K562 (cell line): ENCODE measurements around the gene USP24.

Experiments
- CEBPB ChIP-seq: fragments of 450-650 bp; IDR thresholded peaks from 2 replicates; pipeline ENCODE4 v1.6.1; 2016; ENCODE audit warnings: missing genetic modification characterization, missing compliant biosample characterization
- ETV6 ChIP-seq, 3 experiments: fragments of 150-350 bp in 1 of 3; sonication (generic) in 1 of 3; formaldehyde crosslinking in 1 of 3; IDR thresholded peaks; 2 replicates each; pipeline versions ENCODE4 v1.6.1 to v1.8.0; 2014 to 2022; ENCODE audit warnings: borderline replicate concordance in 2 of 3, low read depth in 2 of 3, antibody characterized with exemption in 1 of 3, low read length in 1 of 3, mild to moderate bottlenecking in 1 of 3, missing genetic modification reagents in 1 of 3
- HCFC1 ChIP-seq: IDR thresholded peaks from 2 replicates; pipeline ENCODE4 v1.6.1; 2012; ENCODE audit warnings: low read depth, low read length, improper control_type of control experiment
- POLR2AphosphoS5 ChIP-seq: IDR thresholded peaks from 2 replicates; pipeline ENCODE4 v1.6.1; 2011; ENCODE audit warnings: mild to moderate bottlenecking, low read depth, low read length, moderate library complexity; ENCODE audit not compliant: control insufficient read depth, insufficient read depth
- ZZZ3 ChIP-seq: fragments of 450-650 bp; IDR thresholded peaks from 2 replicates; pipeline ENCODE4 v1.6.1; 2016; ENCODE audit warnings: antibody characterized with exemption, mild to moderate bottlenecking, moderate library complexity
- TF ChIP-seq, protein P1 (sequence below), 3 experiments: IDR thresholded peaks in 2 of 3; conservative IDR thresholded peaks in 1 of 3; 2 replicates each; pipeline ENCODE4 v1.5.1; 2011 to 2012; ENCODE audit warnings: low read length in 3 of 3, mild to moderate bottlenecking in 3 of 3, control low read depth in 2 of 3, improper control_type of control experiment in 1 of 3, inconsistent platforms in 1 of 3, low read depth in 1 of 3, mixed read lengths in 1 of 3, moderate library complexity in 1 of 3; ENCODE audit not compliant: insufficient read depth in 2 of 3
- TF ChIP-seq, protein P2 (sequence below): sonication (generic); formaldehyde crosslinking; IDR thresholded peaks from 2 replicates; pipeline ENCODE4 v1.8.0; 2022; ENCODE audit warnings: mild to moderate bottlenecking, missing genetic modification reagents
- TF ChIP-seq, protein P3 (sequence below), 2 experiments: fragments of 450-650 bp in 1 of 2; IDR thresholded peaks; 2 replicates each; pipeline ENCODE4 v1.6.1; 2011 to 2017; ENCODE audit warnings: low read depth in 2 of 2, antibody characterized with exemption in 1 of 2, borderline replicate concordance in 1 of 2, low read length in 1 of 2, mild to moderate bottlenecking in 1 of 2, mixed read lengths in 1 of 2; ENCODE audit not compliant: control insufficient read depth in 1 of 2
- TF ChIP-seq, protein P4 (sequence below): fragments of 450-650 bp; formaldehyde crosslinking; IDR thresholded peaks from 2 replicates; pipeline ENCODE4 v1.4.0; 2022; ENCODE audit warnings: missing genetic modification characterization

DNA sequence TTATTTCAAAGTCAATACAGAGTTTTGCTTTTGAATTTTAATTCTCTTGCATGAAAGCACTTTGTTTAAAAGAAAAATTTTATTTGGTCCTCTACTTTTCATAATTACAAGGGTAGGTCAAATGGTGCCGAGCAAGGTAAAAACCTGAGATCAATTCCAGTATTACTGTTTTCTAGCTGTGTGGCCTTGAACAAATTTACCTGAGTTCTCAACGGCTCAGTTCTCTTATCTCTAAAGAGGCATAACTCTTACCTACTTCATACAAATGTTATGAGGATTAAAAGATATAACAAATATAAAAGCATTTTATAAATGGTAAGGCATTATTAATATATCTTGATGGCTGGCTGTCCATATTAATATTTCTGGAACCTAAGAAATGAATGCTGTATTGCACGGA lies 42.5 kb downstream of the USP24 start:
- TF ChIP-seq HCFC1, result no peak
- TF ChIP-seq, protein P1, sequence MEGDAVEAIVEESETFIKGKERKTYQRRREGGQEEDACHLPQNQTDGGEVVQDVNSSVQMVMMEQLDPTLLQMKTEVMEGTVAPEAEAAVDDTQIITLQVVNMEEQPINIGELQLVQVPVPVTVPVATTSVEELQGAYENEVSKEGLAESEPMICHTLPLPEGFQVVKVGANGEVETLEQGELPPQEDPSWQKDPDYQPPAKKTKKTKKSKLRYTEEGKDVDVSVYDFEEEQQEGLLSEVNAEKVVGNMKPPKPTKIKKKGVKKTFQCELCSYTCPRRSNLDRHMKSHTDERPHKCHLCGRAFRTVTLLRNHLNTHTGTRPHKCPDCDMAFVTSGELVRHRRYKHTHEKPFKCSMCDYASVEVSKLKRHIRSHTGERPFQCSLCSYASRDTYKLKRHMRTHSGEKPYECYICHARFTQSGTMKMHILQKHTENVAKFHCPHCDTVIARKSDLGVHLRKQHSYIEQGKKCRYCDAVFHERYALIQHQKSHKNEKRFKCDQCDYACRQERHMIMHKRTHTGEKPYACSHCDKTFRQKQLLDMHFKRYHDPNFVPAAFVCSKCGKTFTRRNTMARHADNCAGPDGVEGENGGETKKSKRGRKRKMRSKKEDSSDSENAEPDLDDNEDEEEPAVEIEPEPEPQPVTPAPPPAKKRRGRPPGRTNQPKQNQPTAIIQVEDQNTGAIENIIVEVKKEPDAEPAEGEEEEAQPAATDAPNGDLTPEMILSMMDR (IDR thresholded peaks at IDR 0.05 in 2 of 3, conservative IDR thresholded peaks at IDR 0.05 in 1 of 3; ENCODE audit: insufficient read depth in 2 of 3, low read depth in 1 of 3, low read length in 3 of 3), result no peak
- no peak for TF ChIP-seq POLR2AphosphoS5
- TF ChIP-seq CEBPB (tag), result no peak
- TF ChIP-seq, protein P2, sequence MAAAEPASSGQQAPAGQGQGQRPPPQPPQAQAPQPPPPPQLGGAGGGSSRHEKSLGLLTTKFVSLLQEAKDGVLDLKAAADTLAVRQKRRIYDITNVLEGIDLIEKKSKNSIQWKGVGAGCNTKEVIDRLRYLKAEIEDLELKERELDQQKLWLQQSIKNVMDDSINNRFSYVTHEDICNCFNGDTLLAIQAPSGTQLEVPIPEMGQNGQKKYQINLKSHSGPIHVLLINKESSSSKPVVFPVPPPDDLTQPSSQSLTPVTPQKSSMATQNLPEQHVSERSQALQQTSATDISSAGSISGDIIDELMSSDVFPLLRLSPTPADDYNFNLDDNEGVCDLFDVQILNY, result no peak
- no peak for TF ChIP-seq ETV6 (IDR thresholded peaks at IDR 0.05; ENCODE audit: borderline replicate concordance in 1 of 2, low read depth in 2 of 2, low read length in 1 of 2)
- TF ChIP-seq ETV6 (CRISPR knock-in tag; IDR thresholded peaks at IDR 0.05; ENCODE audit: borderline replicate concordance), result no peak
- TF ChIP-seq, protein P3, sequence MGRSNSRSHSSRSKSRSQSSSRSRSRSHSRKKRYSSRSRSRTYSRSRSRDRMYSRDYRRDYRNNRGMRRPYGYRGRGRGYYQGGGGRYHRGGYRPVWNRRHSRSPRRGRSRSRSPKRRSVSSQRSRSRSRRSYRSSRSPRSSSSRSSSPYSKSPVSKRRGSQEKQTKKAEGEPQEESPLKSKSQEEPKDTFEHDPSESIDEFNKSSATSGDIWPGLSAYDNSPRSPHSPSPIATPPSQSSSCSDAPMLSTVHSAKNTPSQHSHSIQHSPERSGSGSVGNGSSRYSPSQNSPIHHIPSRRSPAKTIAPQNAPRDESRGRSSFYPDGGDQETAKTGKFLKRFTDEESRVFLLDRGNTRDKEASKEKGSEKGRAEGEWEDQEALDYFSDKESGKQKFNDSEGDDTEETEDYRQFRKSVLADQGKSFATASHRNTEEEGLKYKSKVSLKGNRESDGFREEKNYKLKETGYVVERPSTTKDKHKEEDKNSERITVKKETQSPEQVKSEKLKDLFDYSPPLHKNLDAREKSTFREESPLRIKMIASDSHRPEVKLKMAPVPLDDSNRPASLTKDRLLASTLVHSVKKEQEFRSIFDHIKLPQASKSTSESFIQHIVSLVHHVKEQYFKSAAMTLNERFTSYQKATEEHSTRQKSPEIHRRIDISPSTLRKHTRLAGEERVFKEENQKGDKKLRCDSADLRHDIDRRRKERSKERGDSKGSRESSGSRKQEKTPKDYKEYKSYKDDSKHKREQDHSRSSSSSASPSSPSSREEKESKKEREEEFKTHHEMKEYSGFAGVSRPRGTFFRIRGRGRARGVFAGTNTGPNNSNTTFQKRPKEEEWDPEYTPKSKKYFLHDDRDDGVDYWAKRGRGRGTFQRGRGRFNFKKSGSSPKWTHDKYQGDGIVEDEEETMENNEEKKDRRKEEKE (IDR thresholded peaks at IDR 0.05; ENCODE audit: borderline replicate concordance in 1 of 2, control insufficient read depth in 1 of 2, low read depth in 2 of 2, low read length in 1 of 2), result no peak
- TF ChIP-seq, protein P4, sequence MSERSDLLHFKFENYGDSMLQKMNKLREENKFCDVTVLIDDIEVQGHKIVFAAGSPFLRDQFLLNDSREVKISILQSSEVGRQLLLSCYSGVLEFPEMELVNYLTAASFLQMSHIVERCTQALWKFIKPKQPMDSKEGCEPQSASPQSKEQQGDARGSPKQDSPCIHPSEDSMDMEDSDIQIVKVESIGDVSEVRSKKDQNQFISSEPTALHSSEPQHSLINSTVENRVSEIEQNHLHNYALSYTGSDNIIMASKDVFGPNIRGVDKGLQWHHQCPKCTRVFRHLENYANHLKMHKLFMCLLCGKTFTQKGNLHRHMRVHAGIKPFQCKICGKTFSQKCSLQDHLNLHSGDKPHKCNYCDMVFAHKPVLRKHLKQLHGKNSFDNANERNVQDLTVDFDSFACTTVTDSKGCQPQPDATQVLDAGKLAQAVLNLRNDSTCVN (CRISPR knock-in tag), result no peak
- TF ChIP-seq ZZZ3, result no peak
